SK-N-SH (cell line): ENCODE data around the gene TRUB2.

Experiments
- CHD2 ChIP-seq: fragments of 150-350 bp; IDR thresholded peaks from 2 replicates; pipeline ENCODE4 v1.6.1; 2018; ENCODE audit warnings: low read length; ENCODE audit not compliant: partially characterized antibody
- EP300 ChIP-seq, 2 experiments: IDR thresholded peaks; 2 replicates each; pipeline versions ENCODE4 v1.4.0 to v1.6.1; 2012; ENCODE audit warnings: borderline replicate concordance in 1 of 2, low read depth in 1 of 2, low read length in 1 of 2
- GABPA ChIP-seq: IDR thresholded peaks from 2 replicates; pipeline ENCODE4 v1.4.0; 2012; ENCODE audit warnings: low read depth, mild to moderate bottlenecking
- RAD21 ChIP-seq: IDR thresholded peaks from 2 replicates; pipeline ENCODE4 v1.6.1; 2012; ENCODE audit warnings: mild to moderate bottlenecking, low read length
- TCF12 ChIP-seq: IDR thresholded peaks from 2 replicates; pipeline ENCODE4 v1.4.0; 2012
- TF ChIP-seq, protein P1 (sequence below): fragments of 200-600 bp; sonication (generic); IDR thresholded peaks from 2 replicates; pipeline ENCODE4 v1.6.1; 2017; ENCODE audit warnings: antibody characterized with exemption, mild to moderate bottlenecking, moderate library complexity

DNA sequence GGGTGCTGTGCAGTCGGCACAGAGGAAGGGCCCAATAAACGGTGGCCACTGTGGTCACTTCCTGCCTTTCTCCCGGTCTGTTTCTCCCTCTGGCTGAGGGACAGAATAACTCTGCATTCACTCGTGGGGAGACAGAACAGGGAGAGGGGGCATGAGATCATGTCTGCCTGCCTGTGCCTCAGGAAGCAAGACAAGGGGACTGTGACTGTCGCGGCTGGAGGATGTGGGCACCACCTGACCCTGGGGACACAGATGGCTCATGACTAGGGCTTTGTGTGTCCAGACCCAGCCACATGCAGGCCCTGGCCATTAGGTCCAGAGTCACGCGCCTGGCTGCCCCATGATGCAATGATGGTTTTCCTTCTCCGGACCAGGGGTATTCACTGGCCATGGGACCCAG is 5.8 kb downstream of the TRUB2 start:
- TF ChIP-seq CHD2 (no peak), EP300 (IDR thresholded peaks at IDR 0.05; ENCODE audit: borderline replicate concordance in 1 of 2, low read depth in 1 of 2, low read length in 1 of 2) (no peak), TCF12 (no peak), GABPA (no peak), RAD21 (no peak)
- TF ChIP-seq, protein P1, sequence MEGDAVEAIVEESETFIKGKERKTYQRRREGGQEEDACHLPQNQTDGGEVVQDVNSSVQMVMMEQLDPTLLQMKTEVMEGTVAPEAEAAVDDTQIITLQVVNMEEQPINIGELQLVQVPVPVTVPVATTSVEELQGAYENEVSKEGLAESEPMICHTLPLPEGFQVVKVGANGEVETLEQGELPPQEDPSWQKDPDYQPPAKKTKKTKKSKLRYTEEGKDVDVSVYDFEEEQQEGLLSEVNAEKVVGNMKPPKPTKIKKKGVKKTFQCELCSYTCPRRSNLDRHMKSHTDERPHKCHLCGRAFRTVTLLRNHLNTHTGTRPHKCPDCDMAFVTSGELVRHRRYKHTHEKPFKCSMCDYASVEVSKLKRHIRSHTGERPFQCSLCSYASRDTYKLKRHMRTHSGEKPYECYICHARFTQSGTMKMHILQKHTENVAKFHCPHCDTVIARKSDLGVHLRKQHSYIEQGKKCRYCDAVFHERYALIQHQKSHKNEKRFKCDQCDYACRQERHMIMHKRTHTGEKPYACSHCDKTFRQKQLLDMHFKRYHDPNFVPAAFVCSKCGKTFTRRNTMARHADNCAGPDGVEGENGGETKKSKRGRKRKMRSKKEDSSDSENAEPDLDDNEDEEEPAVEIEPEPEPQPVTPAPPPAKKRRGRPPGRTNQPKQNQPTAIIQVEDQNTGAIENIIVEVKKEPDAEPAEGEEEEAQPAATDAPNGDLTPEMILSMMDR, result no peak
